KG1 (cell line): ENCODE results near the gene TMEM170A.
A peak's percentile ranks its signal among the peaks of the same experiment; 100 is the strongest.
"Not testable (repeated sequence)": the region's sequence is repeated elsewhere in the genome, so short reads cannot be mapped to it uniquely, and the experiment has no call there.

Experiments used
- DNase-seq: peaks from one replicate; lab custom pipeline; 2025; lab: John Stamatoyannopoulos, UW

TMEM170A gene

GRCh38 chr16:75452464-75453190 lies 11.9 kb downstream of the TMEM170A start:
- no peak for DNase-seq

- DNase-seq, result no peak
These were observed 18.1 kb downstream of the TMEM170A start for GRCh38 chr16:75446416-75446815.

- no peak for DNase-seq
These were observed 19.2 kb downstream of the TMEM170A start for GRCh38 chr16:75445298-75445697.

- no peak for DNase-seq
These were observed 21.2 kb downstream of the TMEM170A start for GRCh38 chr16:75443298-75443697.

- DNase-seq, result peak; percentile 90
These were observed 30.6 kb downstream of the TMEM170A start for GRCh38 chr16:75433732-75434413.

- DNase-seq, result peak; percentile 90
These were observed 31.4 kb downstream of the TMEM170A start, which contains the start of gene CFDP1 for GRCh38 chr16:75432828-75433731. CFDP1 (minus strand) TSS chr16:75433503; CDS start chr16:75433352, 151 bp downstream.

- DNase-seq, result no peak
These were observed 34.7 kb downstream of the TMEM170A start for GRCh38 chr16:75429621-75430403.

- DNase-seq, result not testable (repeated sequence)
These were observed 38.0 kb downstream of the TMEM170A start for GRCh38 chr16:75426524-75426923.

- not testable (repeated sequence) for DNase-seq
These were observed 40.3 kb downstream of the TMEM170A start for GRCh38 chr16:75424105-75424762.

GRCh38 chr16:75423723-75424104 lies 40.8 kb downstream of the TMEM170A start:
- DNase-seq, result no peak

- DNase-seq, result no peak
These were observed 42.7 kb downstream of the TMEM170A start for GRCh38 chr16:75421820-75422126.

- no peak for DNase-seq
These were observed 43.3 kb downstream of the TMEM170A start for GRCh38 chr16:75420987-75421819.

- no peak for DNase-seq
These were observed 47.5 kb downstream of the TMEM170A start for GRCh38 chr16:75416904-75417565.

GRCh38 chr16:75415169-75415905 lies 49.2 kb downstream of the TMEM170A start:
- no peak for DNase-seq

GRCh38 chr16:75413951-75414350 lies 50.5 kb downstream of the TMEM170A start:
- DNase-seq, result no peak

- DNase-seq, result no peak
These were observed 57.5 kb downstream of the TMEM170A start for GRCh38 chr16:75406943-75407342.

- no peak for DNase-seq
These were observed 61.5 kb downstream of the TMEM170A start for GRCh38 chr16:75402821-75403475.

- DNase-seq, result no peak
These were observed 62.2 kb downstream of the TMEM170A start for GRCh38 chr16:75402159-75402820.
